SK-N-SH (cell line): ENCODE results near the gene NR5A1. TPM values are rescaled to one million over a fixed set of nuclear protein-coding genes. Genes with fewer than 3 reads are reported as not detected.

Experiments used
- CTCF ChIA-PET: fragments of 300-600, 350-600 bp; formaldehyde crosslinking; extraction: SDS; loops from one replicate; lab custom pipeline; 2021; lab: Yijun Ruan, JAX
- POLR2A ChIA-PET: fragments of 350-600 bp; sonication (Branson Sonifier 250); formaldehyde crosslinking; extraction: SDS; loops from one replicate; lab custom pipeline; 2020; ENCODE audit warnings: antibody characterized with exemption, inconsistent platforms; lab: Yijun Ruan, JAX
- DNase-seq: peaks from one replicate; pipeline ENCODE4 v3.0.0; 2012
- H2AFZ ChIP-seq: fragments of 200-600 bp; sonication (generic); 2 replicates; pipeline ENCODE4 v1.8.1; 2016; ENCODE audit warnings: antibody characterized with exemption, mild to moderate bottlenecking, low read depth
- H3F3A ChIP-seq: fragments of 200-600 bp; sonication (generic); replicated peaks from 2 replicates; pipeline ENCODE3; 2016; ENCODE audit warnings: antibody characterized with exemption, mild to moderate bottlenecking; ENCODE audit not compliant: insufficient read depth
- H3K27ac ChIP-seq, 2 experiments: fragments of 200-500 bp in 1 of 2; fragments of 200-600 bp in 1 of 2; sonication (Bioruptor generic) in 1 of 2; sonication (generic), shearing (Covaris generic) in 1 of 2; 2 replicates each; pipeline versions ENCODE4 v1.5.1 to v1.6.1; 2014 to 2016; ENCODE audit warnings: low read depth in 2 of 2, inconsistent platforms in 1 of 2, low read length in 1 of 2, mild to moderate bottlenecking in 1 of 2, mixed read lengths in 1 of 2
- H3K27me3 ChIP-seq: fragments of 200-600 bp; sonication (generic), shearing (Covaris generic); 2 replicates; pipeline ENCODE4 v1.6.1; 2016; ENCODE audit warnings: mixed run types; ENCODE audit not compliant: insufficient read depth
- H3K36me3 ChIP-seq, 2 experiments: fragments of 200-500 bp in 1 of 2; fragments of 200-600 bp in 1 of 2; sonication (Bioruptor generic) in 1 of 2; sonication (generic) in 1 of 2; replicated peaks in 1 of 2; 2 replicates each; pipeline versions ENCODE3 to v1.5.1; 2014 to 2016; ENCODE audit warnings: low read length in 1 of 2, mild to moderate bottlenecking in 1 of 2; ENCODE audit not compliant: insufficient read depth in 2 of 2, control insufficient read depth in 1 of 2
- H3K4me1 ChIP-seq, 2 experiments: fragments of 200-500 bp in 1 of 2; fragments of 200-600 bp in 1 of 2; sonication (Bioruptor generic) in 1 of 2; sonication (generic), shearing (Covaris generic) in 1 of 2; 2 replicates each; pipeline versions ENCODE4 v1.5.1 to v1.6.1; 2014 to 2016; ENCODE audit warnings: low read depth in 1 of 2, low read length in 1 of 2, mixed run types in 1 of 2; ENCODE audit not compliant: insufficient read depth in 2 of 2, control insufficient read depth in 1 of 2
- H3K4me2 ChIP-seq: fragments of 200-600 bp; sonication (generic), shearing (Covaris generic); 2 replicates; pipeline ENCODE4 v1.6.1; 2017; ENCODE audit warnings: mixed run types
- H3K4me3 ChIP-seq, 2 experiments: fragments of 200-500 bp in 1 of 2; fragments of 200-600 bp in 1 of 2; sonication (Bioruptor generic) in 1 of 2; sonication (generic), shearing (Covaris generic) in 1 of 2; 2 replicates each; pipeline versions ENCODE4 v1.5.1 to v1.8.1; 2014 to 2016; ENCODE audit warnings: low read depth in 2 of 2, inconsistent platforms in 1 of 2, low read length in 1 of 2, mild to moderate bottlenecking in 1 of 2, mixed read lengths in 1 of 2, moderate library complexity in 1 of 2
- H3K79me2 ChIP-seq: fragments of 200-600 bp; sonication (generic); 2 replicates; pipeline ENCODE4 v1.8.1; 2017; ENCODE audit warnings: mild to moderate bottlenecking; ENCODE audit not compliant: insufficient read depth
- H3K9ac ChIP-seq: fragments of 200-600 bp; sonication (generic); 2 replicates; pipeline ENCODE4 v1.6.1; 2017; ENCODE audit warnings: mixed run types
- H3K9me2 ChIP-seq: fragments of 200-600 bp; sonication (generic); 2 replicates; pipeline ENCODE4 v1.6.1; 2017; ENCODE audit warnings: mixed run types
- H3K9me3 ChIP-seq: fragments of 200-600 bp; sonication (generic); 2 replicates; pipeline ENCODE4 v1.6.1; 2017; ENCODE audit warnings: mixed run types, mild to moderate bottlenecking, moderate library complexity
- H4K20me1 ChIP-seq: fragments of 200-600 bp; sonication (generic); 2 replicates; pipeline ENCODE4 v1.6.1; 2017; ENCODE audit warnings: mild to moderate bottlenecking, mixed run types; ENCODE audit not compliant: insufficient read depth
- EP300 ChIP-seq, 2 experiments: IDR thresholded peaks; 2 replicates each; pipeline versions ENCODE4 v1.4.0 to v1.6.1; 2012; ENCODE audit warnings: borderline replicate concordance in 1 of 2, low read depth in 1 of 2, low read length in 1 of 2
- FOSL2 ChIP-seq: IDR thresholded peaks from 2 replicates; pipeline ENCODE4 v1.4.0; 2012; ENCODE audit warnings: low read depth, mild to moderate bottlenecking, moderate library complexity, borderline replicate concordance
- FOXJ3 ChIP-seq: sonication (generic); formaldehyde crosslinking; IDR thresholded peaks from 2 replicates; pipeline ENCODE4 v1.5.1; 2020; ENCODE audit warnings: mild to moderate bottlenecking, missing genetic modification reagents
- GATA2 ChIP-seq: sonication (generic); formaldehyde crosslinking; IDR thresholded peaks from 2 replicates; pipeline ENCODE4 v1.5.0; 2020; ENCODE audit warnings: mild to moderate bottlenecking, missing genetic modification reagents
- JUND ChIP-seq: IDR thresholded peaks from 2 replicates; pipeline ENCODE4 v1.4.0; 2012
- MXI1 ChIP-seq: IDR thresholded peaks from 2 replicates; pipeline ENCODE4 v1.6.1; 2012; ENCODE audit warnings: mild to moderate bottlenecking, low read depth, low read length, improper control_type of control experiment
- NFIC ChIP-seq: IDR thresholded peaks from 2 replicates; pipeline ENCODE4 v1.4.0; 2012; ENCODE audit warnings: borderline replicate concordance
- NRF1 ChIP-seq: IDR thresholded peaks from 2 replicates; pipeline ENCODE4 v1.6.1; 2012; ENCODE audit warnings: low read depth, mild to moderate bottlenecking, low read length
- REST ChIP-seq: IDR thresholded peaks from 2 replicates; pipeline ENCODE4 v1.6.1; 2012; ENCODE audit warnings: mild to moderate bottlenecking, low read depth, low read length, moderate library complexity
- RFX5 ChIP-seq: IDR thresholded peaks from 2 replicates; pipeline ENCODE4 v1.6.1; 2012; ENCODE audit warnings: mild to moderate bottlenecking, improper control_type of control experiment, low read length
- SIN3A ChIP-seq: IDR thresholded peaks from 2 replicates; pipeline ENCODE4 v1.6.1; 2012; ENCODE audit warnings: low read depth, mild to moderate bottlenecking, low read length, moderate library complexity, borderline replicate concordance
- TCF12 ChIP-seq: IDR thresholded peaks from 2 replicates; pipeline ENCODE4 v1.4.0; 2012
- USF1 ChIP-seq: IDR thresholded peaks from 2 replicates; pipeline ENCODE4 v1.4.0; 2012; ENCODE audit warnings: low read depth, borderline replicate concordance
- USF2 ChIP-seq: fragments of 150-350 bp; IDR thresholded peaks from 2 replicates; pipeline ENCODE4 v1.6.1; 2017; ENCODE audit warnings: antibody characterized with exemption, low read length, low read depth, borderline replicate concordance
- whole genome bisulfite sequencing: methylation state at CpG from one replicate; pipeline ENCODE4 v1.1.6; 2017; ENCODE audit warnings: low lambda C conversion rate; 5-methylcytosine and 5-hydroxymethylcytosine counted together
- polyA plus RNA-seq, 3 experiments: library from polyadenylated mRNA; depleted of rRNA; stranded (reverse); fragments of >200 nt; gene quantifications; 2 replicates each; pipeline ENCODE4 v1.2.3, GENCODE V29; 2012

Gene NR5A1
- polyA plus RNA-seq, 1 of the 3 experiments (the other 2 are of a cell fraction) = not detected

GRCh38 chr9:124454296-124454695 lies 52.9 kb downstream of the NR5A1 start:
- WGBS = 17% methylated on average over 2 of the region's 9 CpGs
- TF ChIP-seq NFIC = no peak
- TF ChIP-seq REST = no peak
- no peak for TF ChIP-seq JUND
- no peak for TF ChIP-seq RFX5
- no peak for TF ChIP-seq TCF12
- no peak for TF ChIP-seq FOSL2
- TF ChIP-seq MXI1 = no peak
- no peak for TF ChIP-seq USF1
- no peak for TF ChIP-seq EP300 (IDR thresholded peaks at IDR 0.05; ENCODE audit: borderline replicate concordance in 1 of 2, low read depth in 1 of 2, low read length in 1 of 2)
- TF ChIP-seq USF2 = no peak
- ChIA-PET CTCF (interaction anchor here (0.9 to 1.1 kb wide), 2 partner anchors 35 to 59 kb away, joined by 3 to 5 read pairs; no protein-coding TSS in a partner anchor), POLR2A (no interaction called here)
- no peaks in the 10 kb centered on the region for H3K27me3 ChIP-seq
- no peak overlapping the region for H2AFZ ChIP-seq
- no peaks in the 10 kb centered on the region for H3K79me2 ChIP-seq
- DNase-seq = no peak
- H3K36me3 ChIP-seq = no peaks in the 10 kb centered on the region
- peaks cover 0 to 12% of the 10 kb centered on the region in 2 experiments; a peak in 1 of 4 replicates for H3K4me1 ChIP-seq
- H3K4me2 ChIP-seq = no peak overlapping the region
- no peaks in the 10 kb centered on the region for H3K9me2 ChIP-seq
- no peaks in the 10 kb centered on the region for H3F3A ChIP-seq
- no peak overlapping the region for H3K9ac ChIP-seq
- no peak overlapping the region for H3K4me3 ChIP-seq
- no peaks in the 10 kb centered on the region for H3K9me3 ChIP-seq
- H4K20me1 ChIP-seq = no peaks in the 10 kb centered on the region
- no peak overlapping the region for H3K27ac ChIP-seq

- ChIA-PET CTCF (interaction anchor here (0.9 to 1.1 kb wide), 2 partner anchors 34 to 58 kb away, joined by 3 to 5 read pairs; no protein-coding TSS in a partner anchor), POLR2A (no interaction called here)
- no peak overlapping the region for H3K4me3 ChIP-seq
- DNase-seq = no peak
- WGBS = 80% methylated on average over 25 of the region's 35 CpGs
- no peak overlapping the region for H2AFZ ChIP-seq
- H3K4me1 ChIP-seq = peaks cover 0 to 12% of the 10 kb centered on the region in 2 experiments; a peak in 1 of 4 replicates
- H3K9me3 ChIP-seq = no peaks in the 10 kb centered on the region
- no peak overlapping the region for H3K4me2 ChIP-seq
- no peak overlapping the region for H3K27ac ChIP-seq
- TF ChIP-seq NRF1 (no peak), GATA2 (CRISPR knock-in tag) (no peak), EP300 (IDR thresholded peaks at IDR 0.05; ENCODE audit: borderline replicate concordance in 1 of 2, low read depth in 1 of 2, low read length in 1 of 2) (no peak), FOXJ3 (CRISPR knock-in tag) (no peak), MXI1 (no peak), SIN3A (no peak)
- H3K27me3 ChIP-seq = no peaks in the 10 kb centered on the region
- no peaks in the 10 kb centered on the region for H3K9me2 ChIP-seq
- no peaks in the 10 kb centered on the region for H3F3A ChIP-seq
- H3K79me2 ChIP-seq = no peaks in the 10 kb centered on the region
- no peak overlapping the region for H3K9ac ChIP-seq
- no peaks in the 10 kb centered on the region for H3K36me3 ChIP-seq
- H4K20me1 ChIP-seq = no peaks in the 10 kb centered on the region
Measured at GRCh38 chr9:124453586-124454191, 53.5 kb downstream of the NR5A1 start.
